Neutrophil (primary cell): Measurements from ENCODE around the gene KCNIP3.

Experiments
- H3K27ac ChIP-seq: fragments of 200-600 bp; sonication (generic); 2 replicates; pipeline ENCODE4 v1.5.1; 2016; ENCODE audit warnings: mild to moderate bottlenecking, moderate library complexity
- H3K27me3 ChIP-seq: fragments of 200-600 bp; sonication (generic); 2 replicates; pipeline ENCODE4 v1.6.0; 2016; ENCODE audit warnings: mild to moderate bottlenecking
- H3K36me3 ChIP-seq: fragments of 200-600 bp; sonication (generic); 2 replicates; pipeline ENCODE4 v1.5.1; 2017
- H3K4me1 ChIP-seq, 2 experiments: fragments of 200-600 bp in 1 of 2; sonication (generic) in 1 of 2; 1 replicate in 1 of 2; 2 replicates in 1 of 2; pipeline versions ENCODE4 v1.5.1 to v1.6.1; 2013 to 2016; ENCODE audit warnings: low read depth in 1 of 2, low read length in 1 of 2, mild to moderate bottlenecking in 1 of 2, moderate library complexity in 1 of 2; ENCODE audit not compliant: control insufficient read depth in 1 of 2, insufficient read depth in 1 of 2
- H3K4me3 ChIP-seq, 2 experiments: fragments of 200-600 bp in 1 of 2; sonication (generic) in 1 of 2; 1 replicate in 1 of 2; 2 replicates in 1 of 2; pipeline ENCODE4 v1.5.1; 2013 to 2016; ENCODE audit warnings: low read depth in 1 of 2, low read length in 1 of 2, mild to moderate bottlenecking in 1 of 2, moderate library complexity in 1 of 2
- H3K9me3 ChIP-seq: fragments of 200-600 bp; sonication (generic); 2 replicates; pipeline ENCODE4 v1.5.1; 2016
- TF ChIP-seq, protein P1 (sequence below): fragments of 200-600 bp; sonication (generic); IDR thresholded peaks from 2 replicates; pipeline ENCODE4 v1.5.1; 2016; ENCODE audit warnings: antibody characterized with exemption

Gene KCNIP3

DNA sequence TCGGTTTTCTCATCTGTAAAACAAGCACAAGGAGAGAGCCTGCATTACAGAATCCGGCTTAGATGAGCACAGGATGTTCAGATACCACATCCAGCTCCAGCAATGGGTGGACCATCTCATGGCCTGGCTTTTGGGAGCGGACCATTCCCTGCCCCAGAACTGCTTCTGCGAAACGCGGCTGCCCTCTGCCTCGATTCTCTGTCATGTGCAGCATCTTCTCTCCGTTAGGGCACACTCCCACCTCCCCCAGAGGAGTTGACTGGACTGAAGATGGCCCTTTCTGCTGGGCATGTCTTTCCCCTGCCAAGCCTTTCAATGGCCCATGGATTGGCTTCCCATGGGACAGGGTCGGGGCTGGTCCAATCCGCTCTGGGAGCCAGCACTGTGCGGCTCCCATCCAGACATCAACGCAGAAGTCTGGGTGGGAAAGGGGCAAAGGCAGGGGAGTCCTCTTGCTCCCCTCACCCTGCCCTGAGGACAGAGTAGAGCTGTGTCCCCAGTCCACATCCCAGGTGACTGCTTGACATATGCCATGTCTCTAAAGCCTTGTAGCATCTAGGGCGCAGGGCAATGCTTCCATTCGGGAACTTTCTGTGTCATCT is 91.0 kb downstream of the KCNIP3 start:
- H3K27ac ChIP-seq, result no peak overlapping the region
- no peaks in the 10 kb centered on the region for H3K4me1 ChIP-seq
- TF ChIP-seq, protein P1, sequence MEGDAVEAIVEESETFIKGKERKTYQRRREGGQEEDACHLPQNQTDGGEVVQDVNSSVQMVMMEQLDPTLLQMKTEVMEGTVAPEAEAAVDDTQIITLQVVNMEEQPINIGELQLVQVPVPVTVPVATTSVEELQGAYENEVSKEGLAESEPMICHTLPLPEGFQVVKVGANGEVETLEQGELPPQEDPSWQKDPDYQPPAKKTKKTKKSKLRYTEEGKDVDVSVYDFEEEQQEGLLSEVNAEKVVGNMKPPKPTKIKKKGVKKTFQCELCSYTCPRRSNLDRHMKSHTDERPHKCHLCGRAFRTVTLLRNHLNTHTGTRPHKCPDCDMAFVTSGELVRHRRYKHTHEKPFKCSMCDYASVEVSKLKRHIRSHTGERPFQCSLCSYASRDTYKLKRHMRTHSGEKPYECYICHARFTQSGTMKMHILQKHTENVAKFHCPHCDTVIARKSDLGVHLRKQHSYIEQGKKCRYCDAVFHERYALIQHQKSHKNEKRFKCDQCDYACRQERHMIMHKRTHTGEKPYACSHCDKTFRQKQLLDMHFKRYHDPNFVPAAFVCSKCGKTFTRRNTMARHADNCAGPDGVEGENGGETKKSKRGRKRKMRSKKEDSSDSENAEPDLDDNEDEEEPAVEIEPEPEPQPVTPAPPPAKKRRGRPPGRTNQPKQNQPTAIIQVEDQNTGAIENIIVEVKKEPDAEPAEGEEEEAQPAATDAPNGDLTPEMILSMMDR, result no peak
- no peak overlapping the region for H3K4me3 ChIP-seq
- H3K9me3 ChIP-seq, result no peaks in the 10 kb centered on the region
- H3K27me3 ChIP-seq, result no peaks in the 10 kb centered on the region
- H3K36me3 ChIP-seq, result no peaks in the 10 kb centered on the region

DNA sequence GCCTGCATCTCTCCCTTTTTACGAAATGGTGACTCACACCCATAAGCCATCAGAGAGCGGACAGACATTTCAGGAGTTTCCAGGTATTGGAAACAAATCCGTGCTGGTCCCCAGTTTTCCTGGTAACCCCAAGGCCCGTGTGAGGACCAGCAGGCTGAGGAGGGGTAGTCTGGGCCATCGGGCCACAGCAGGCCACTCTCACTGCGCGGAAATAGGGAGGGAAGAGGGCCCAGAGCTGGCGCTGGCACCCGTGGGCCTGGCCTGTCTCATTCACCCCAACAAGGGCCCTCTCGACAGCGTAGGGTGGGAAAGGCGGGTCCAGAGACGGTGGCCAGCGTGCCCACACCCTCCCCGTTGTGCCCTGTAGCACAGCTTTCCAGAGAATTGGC is 91.7 kb downstream of the KCNIP3 start:
- H3K27me3 ChIP-seq, result no peaks in the 10 kb centered on the region

DNA sequence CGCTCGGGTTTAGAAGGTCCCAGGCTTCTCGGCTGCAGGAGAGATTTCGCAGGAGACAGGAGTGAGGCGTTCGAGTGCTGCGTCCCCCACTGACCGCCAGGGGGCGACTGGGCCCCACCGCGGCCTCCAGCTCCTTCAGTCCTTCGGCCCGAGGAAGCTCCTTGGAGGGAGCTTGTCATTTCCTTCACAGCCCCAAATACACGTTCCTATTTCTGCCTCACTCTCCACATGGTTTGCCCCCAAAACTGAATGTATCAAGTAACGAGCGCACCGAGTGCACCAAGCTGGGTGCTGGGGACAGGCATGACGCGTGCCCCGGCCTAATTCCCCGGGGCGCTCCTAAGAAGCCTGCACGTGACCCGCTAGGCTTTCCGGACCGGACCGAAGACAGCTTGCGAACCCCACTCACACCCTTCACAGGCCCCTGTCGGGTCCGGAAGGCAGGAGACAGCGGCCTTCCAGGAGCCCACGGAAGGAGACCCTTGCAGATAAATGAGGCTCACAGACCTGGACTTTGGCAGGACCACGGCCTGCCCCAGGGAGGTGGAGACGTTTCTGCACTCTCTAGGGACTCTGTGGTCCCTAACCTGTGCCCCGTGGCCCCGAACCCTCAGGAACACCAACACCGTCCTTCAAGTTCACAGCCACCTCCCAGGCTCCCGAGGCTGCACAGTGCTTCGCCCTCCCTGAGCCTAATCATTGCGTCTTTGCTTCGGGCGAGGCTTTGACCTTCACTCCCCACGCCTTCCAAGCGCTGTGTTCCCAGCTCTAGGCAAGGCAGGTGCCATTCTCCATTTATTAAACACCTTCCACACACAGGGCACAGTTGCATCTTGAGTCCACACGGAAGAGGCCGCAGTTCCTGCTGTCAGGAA is 92.3 kb downstream of the KCNIP3 start:
- H3K9me3 ChIP-seq, result no peaks in the 10 kb centered on the region
- no peak overlapping the region for H3K27ac ChIP-seq
- H3K27me3 ChIP-seq, result no peaks in the 10 kb centered on the region
- no peak overlapping the region for H3K4me3 ChIP-seq
- no peaks in the 10 kb centered on the region for H3K4me1 ChIP-seq
- TF ChIP-seq, protein P1, result peak; percentile 26
- no peaks in the 10 kb centered on the region for H3K36me3 ChIP-seq

More for the DNA sequence above, 91.7 kb downstream of the KCNIP3 start:
- Histone ChIP-seq H3K4me1 (no peaks in the 10 kb centered on the region), H3K9me3 (no peaks in the 10 kb centered on the region), H3K4me3 (no peak overlapping the region), H3K27ac (no peak overlapping the region), H3K36me3 (no peaks in the 10 kb centered on the region)
- TF ChIP-seq, protein P1, result no peak

DNA sequence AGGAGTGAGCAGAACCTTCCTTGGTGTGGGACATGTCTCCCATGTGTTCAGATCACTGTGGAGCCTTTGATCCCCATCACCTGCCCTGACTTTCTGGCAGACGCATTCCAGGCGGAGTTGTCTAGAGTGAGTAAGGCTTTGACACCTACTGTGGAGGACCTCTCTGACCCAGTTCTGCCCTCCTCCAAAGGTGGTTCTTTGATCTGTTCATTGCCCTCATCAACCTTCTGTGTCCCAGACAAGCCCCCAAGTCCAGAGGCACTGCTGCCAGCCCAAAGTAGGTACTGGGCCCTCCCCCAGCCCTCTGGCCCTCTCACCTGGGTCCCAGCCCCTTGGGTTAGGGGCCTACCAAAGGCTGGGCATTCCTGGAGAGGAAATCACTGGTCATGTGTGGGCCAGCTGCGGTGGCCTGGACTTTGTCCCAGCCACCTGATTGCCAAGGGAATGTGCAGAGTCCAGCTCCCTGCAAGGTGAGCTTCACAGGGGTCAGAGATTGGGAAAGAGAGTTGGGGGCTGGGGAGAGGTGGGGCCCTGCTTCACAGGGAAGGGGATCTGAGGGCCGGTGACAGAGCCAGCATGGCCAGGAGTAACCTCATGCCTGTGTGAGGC is 93.2 kb downstream of the KCNIP3 start:
- Histone ChIP-seq H3K27me3 (no peaks in the 10 kb centered on the region), H3K36me3 (no peaks in the 10 kb centered on the region), H3K9me3 (no peaks in the 10 kb centered on the region), H3K27ac (no peak overlapping the region), H3K4me1 (no peaks in the 10 kb centered on the region), H3K4me3 (no peak overlapping the region)
- TF ChIP-seq, protein P1, result no peak

DNA sequence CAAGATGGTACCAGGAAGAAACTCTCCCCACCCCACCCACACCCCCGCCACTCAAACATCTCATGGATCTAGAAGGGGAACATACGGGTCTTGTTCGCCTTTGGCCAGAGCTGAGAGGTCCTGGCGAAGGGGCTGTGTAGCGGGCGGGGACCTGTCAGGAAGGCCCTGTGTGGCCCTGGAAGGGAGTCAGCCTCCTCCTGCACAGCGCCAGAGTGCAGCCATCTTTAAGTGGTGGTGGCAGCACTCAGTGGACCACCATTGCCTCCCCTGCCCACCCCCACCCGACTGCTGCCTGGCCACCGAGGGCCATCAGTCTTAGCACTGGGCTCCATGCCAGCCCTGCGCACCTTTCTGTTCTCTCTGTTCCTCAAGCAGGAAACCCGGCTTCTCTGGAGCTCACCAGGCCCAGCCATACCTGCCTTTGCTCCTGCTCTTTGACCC is 93.8 kb downstream of the KCNIP3 start:
- H3K4me1 ChIP-seq, result no peaks in the 10 kb centered on the region
- no peaks in the 10 kb centered on the region for H3K27me3 ChIP-seq
- H3K4me3 ChIP-seq, result no peak overlapping the region
- no peaks in the 10 kb centered on the region for H3K36me3 ChIP-seq
- no peak overlapping the region for H3K27ac ChIP-seq
- no peaks in the 10 kb centered on the region for H3K9me3 ChIP-seq
- TF ChIP-seq, protein P1, result no peak
